GM19351 (cell line): ENCODE results near the gene PCDH17.

ENCODE experiments used
- ATAC-seq: cut with Tn5 transposase; IDR thresholded peaks from one replicate; pipeline ENCODE4 v1.9.1; 2021; ENCODE audit warnings: mild to moderate bottlenecking, moderate library complexity; ENCODE audit not compliant: unreplicated experiment

PCDH17 gene

DNA sequence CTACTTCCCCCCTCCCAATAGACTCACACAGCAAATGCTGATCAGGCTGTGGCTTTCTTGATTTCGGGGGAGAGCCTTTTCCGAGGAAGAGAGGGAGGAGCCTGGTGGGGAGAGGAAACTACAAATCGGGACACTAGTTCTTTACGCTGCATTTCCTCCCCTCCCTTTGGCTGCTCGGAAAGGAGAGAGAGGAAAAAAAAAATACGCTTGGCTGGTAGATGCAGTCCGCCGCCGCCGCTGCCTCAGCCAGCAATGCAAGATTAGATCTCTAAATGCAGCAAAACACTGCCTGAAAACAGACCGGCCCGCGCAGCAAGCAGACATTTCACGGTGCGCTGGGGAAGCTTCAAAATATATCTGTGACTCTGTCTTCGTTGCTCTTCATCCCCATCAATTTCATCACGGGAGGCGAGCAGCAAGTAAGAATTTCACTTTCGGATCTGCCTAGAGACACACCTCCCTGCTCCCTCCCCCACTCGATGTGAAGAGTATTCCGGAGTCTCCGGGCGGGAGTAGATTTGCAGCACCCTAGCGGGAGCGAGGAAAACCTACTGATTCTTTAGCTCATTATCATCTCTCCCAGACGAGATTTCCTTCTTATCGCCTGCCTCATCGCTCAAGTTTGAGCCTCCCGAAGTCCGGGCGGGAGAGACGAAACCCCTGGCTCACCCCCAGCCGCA is at the start of gene PCDH17:
Gene PCDH17 (plus strand): TSS at position 149 of the 680 bp plus-strand sequence. CDS start 803 bp downstream, outside the sequence.
- no peak for ATAC-seq

- ATAC-seq = no peak
Observed at GRCh38 chr13:57582032-57582431, 49.5 kb upstream of the PCDH17 start.

DNA sequence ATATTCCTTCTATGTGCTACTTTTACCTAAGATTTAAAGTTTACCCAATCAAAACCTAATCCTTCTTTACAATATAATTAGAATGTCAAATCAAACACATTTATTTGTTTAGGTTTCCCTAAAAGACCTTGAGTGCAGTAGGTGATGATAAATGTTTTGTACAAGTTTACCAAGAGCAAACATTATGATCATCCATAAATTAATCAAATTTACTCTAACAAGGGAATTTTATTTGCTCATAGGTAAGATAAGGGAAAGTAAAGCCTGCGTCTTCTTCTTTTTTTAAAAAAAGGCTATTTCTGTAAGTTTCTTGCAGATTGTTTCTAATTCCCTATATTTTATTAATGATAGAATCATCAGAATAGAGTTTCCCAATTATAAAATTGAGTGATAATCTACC is 48.0 kb upstream of the PCDH17 start:
- no peak for ATAC-seq

- ATAC-seq = no peak
Observed at GRCh38 chr13:57588639-57589038, 42.9 kb upstream of the PCDH17 start.

DNA sequence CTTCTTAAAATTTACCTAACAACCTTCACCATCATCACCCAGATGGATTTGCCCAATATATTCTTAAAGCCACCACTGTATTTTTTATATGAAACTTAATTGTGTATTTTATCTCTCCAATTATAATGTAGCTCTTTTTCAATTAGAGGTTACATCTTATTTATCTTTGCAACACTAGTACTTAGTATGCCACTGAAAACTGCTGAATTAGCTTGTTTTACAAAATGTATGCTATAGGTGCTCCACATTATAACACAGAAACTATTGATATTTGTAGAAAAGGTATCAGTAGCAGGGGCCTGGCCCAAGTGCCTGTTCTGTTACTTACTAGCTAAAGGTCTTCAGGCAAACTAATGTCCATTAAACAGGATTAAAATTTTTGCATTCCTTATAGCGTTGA is 35.8 kb upstream of the PCDH17 start:
- no peak for ATAC-seq

- ATAC-seq = no peak
Observed at GRCh38 chr13:57601536-57601935, 30.0 kb upstream of the PCDH17 start.

DNA sequence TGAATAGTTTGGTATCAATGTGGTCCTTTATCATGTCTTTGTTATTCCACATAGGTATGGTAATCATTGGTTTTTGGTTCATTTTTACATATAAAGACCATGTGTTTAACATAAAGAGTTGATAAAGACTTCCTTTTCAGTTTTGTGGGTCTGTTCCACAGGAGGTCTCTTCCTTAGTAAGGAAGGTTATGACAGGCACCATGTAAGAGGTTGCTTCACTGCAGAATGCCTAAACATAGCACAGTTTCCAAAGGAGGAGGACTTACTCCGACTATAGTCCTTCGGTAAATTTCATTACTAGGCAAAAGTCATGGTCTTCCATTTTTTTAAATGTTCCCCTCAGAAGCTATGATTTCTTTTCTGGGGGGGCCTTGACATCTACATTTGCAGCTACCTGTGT is 27.1 kb upstream of the PCDH17 start:
- no peak for ATAC-seq

DNA sequence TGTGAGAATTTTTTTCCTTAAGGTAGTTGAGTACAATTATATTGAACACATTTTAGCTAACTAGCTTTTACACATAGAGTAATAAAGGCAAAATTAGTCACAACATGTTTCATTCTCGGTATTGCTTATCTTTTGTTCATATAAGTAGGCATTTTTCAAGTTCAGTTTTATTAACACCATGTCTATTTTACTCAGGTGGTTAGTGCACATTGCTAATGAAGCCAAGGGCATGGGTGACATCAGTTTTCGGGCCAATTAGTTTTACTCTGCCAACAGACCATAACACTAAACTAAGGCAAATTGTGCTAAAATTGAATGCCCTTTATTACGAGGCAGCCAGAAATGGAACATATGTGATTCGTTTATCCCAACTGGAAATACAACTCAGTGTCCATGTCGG is 19.6 kb upstream of the PCDH17 start:
- ATAC-seq = no peak

- ATAC-seq = no peak
Observed at GRCh38 chr13:57612568-57612967, 19.0 kb upstream of the PCDH17 start.

DNA sequence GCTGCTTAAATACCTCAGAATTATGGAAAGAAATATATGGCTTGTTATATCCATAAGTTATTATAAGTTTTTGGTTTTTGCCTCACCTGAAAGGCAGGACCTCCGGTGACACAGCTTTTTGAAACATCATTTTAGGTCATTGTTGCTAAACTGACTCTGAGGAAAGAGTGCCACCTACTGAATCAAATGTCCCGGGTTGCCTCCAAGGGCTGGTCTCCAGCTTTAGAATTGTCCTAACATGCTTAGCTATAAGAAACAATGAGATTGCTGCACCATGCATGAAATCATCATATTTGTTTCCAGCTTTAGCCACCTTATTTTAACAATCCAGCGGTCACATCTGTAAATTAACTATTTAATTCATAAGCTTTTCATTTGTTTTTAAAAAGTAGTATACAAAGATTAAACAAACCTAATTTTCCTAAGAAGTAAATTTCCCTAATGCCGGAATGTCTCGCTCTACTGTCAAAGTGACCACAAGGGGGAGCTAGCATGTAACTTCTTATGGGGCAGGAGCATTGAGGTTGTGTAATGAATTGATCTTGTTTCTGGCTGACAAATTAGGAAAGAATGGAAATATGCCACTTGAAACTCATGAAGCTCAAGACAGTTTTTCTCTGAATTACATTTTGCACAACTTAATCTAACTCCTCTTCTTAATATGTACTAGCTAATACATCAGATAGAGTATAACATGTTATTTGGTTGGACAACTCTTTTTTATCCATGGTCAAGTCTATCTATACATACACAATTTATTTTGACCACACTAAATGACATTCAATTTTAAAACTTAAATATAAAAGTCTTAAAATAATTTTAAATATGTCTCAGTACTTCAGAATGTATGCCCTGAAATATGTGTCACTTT is 6.7 kb upstream of the PCDH17 start:
- peak; percentile 54 for ATAC-seq

DNA sequence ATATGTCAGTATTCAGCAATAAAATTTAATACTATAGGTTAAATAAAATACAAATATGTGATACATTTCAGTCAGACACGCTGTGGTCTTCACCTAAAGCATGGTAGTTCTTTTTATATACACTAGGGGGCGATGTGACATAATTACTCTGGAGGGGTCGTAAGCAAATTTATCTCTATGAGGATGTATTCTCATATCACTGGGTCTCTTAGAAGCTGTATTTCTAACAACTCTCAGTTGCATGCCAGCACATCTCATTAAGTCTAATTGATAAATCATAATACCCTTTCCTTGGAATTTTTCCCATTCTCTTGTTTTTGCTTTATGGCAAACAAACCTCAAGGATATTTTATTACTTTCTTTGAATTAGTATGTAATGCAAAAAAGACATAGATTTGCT is 3.9 kb upstream of the PCDH17 start:
- peak; percentile 47 for ATAC-seq

DNA sequence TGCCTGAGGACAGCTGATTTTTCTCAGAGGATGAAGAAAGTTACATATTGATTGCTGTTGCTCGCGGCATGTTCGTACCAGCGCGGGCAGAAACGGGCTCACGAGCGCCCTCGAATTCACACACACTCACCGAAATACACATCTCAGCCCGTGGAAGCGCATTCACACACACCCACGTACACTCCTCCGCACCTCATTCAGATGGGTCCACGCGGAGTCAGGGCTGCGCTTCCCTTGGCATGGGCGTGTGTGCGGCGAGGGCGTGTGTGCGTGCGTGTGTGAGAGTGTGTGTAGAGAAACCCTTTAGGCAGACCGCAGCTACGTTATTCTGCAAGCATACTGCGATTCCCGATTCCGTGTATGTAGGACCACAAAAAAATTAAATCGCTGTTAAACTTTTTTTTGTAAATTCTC is 2.1 kb upstream of the PCDH17 start:
- no peak for ATAC-seq

GRCh38 chr13:57629821-57630235 is 1.7 kb upstream of the PCDH17 start:
- no peak for ATAC-seq

DNA sequence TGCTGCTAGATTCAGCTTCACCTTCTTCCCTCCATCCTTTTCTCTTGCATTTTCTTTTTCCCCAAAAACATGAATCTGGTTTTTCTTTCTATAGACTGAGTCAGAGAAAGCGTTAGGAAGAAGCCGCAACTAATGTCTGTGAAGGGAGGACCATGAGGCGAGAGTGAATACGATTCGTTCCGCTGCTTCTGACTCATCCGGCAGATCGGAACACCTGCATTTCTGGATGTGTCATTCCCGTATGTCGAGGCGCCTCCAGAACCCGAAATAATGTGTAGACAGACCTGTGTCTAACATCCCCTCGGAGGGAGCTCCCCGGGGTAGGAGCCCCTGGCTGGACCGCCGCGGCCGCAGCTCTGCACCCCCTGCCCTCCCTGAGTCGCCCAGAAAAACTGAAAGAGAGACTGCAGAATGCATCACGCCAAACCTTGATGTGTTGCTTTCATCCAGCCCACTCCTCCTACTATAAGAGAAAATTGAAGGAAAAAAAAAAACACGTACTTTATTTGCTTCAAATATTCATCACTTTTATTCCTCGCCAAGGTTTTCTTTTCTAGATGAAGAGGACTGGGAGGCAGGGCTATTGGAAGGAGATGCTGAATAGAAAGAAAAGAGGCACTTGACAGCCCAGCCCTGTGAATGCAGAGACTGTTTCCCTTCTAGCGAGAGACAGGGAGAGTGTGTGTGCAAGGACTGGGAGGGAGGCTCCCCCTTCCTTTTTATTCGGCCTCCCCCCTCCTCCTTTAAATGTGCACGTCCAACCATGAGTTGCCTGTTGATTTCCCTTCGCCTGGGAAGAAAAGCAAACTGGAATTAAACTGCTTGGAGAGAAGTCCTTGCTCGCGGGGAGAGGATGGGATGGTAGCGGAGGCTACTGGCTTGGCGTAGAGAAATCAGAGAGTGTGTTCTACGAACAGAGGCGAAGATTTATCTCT is 616 bp upstream of the PCDH17 start:
- no peak for ATAC-seq

DNA sequence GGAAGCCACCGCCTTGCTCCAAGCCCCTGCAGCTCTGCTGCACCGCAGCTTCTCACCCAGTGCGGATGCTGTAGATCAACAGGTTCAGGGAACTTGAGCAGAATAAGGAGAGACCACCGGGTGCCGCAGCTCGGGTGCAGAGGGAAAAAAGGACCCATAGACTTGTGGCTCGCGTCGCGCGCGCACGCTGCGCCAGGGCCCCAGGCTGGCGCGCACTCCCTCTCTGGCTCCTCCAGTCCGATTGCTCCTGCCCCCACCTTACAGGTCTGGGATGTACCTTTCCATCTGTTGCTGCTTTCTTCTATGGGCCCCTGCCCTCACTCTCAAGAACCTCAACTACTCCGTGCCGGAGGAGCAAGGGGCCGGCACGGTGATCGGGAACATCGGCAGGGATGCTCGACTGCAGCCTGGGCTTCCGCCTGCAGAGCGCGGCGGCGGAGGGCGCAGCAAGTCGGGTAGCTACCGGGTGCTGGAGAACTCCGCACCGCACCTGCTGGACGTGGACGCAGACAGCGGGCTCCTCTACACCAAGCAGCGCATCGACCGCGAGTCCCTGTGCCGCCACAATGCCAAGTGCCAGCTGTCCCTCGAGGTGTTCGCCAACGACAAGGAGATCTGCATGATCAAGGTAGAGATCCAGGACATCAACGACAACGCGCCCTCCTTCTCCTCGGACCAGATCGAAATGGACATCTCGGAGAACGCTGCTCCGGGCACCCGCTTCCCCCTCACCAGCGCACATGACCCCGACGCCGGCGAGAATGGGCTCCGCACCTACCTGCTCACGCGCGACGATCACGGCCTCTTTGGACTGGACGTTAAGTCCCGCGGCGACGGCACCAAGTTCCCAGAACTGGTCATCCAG is 964 bp downstream of the PCDH17 start:
- ATAC-seq = no peak

- ATAC-seq = no peak
Observed at GRCh38 chr13:57633141-57633949, 1.8 kb downstream of the PCDH17 start.

GRCh38 chr13:57633950-57634838 is 2.6 kb downstream of the PCDH17 start:
- ATAC-seq = no peak

GRCh38 chr13:57634839-57635165 is 3.3 kb downstream of the PCDH17 start:
- no peak for ATAC-seq
